WTC11 (cell line): ENCODE results near the gene RHBDL1. TPM values are rescaled to one million over a fixed set of nuclear protein-coding genes. Genes with fewer than 3 reads are reported as not detected.
A peak's percentile ranks its signal among the peaks of the same experiment; 100 is the strongest.

ENCODE experiments used
- AFF4 ChIP-seq: sonication (generic); formaldehyde crosslinking; IDR thresholded peaks from 2 replicates; pipeline ENCODE4 v1.8.1; 2023; ENCODE audit warnings: mild to moderate bottlenecking, missing genetic modification reagents, borderline replicate concordance
- AR ChIP-seq: fragments of 250-450 bp; sonication (Bioruptor Pico); IDR thresholded peaks from 2 replicates; pipeline ENCODE4 v1.9.0; 2021; ENCODE audit warnings: mild to moderate bottlenecking
- ATF1 ChIP-seq: sonication (generic); formaldehyde crosslinking; IDR thresholded peaks from 2 replicates; pipeline ENCODE4 v1.8.1; 2023; ENCODE audit warnings: mild to moderate bottlenecking, moderate library complexity, missing genetic modification reagents
- ELF4 ChIP-seq: sonication (generic); formaldehyde crosslinking; IDR thresholded peaks from 2 replicates; pipeline ENCODE4 v1.8.1; 2022; ENCODE audit warnings: low read depth, mild to moderate bottlenecking, moderate library complexity, missing genetic modification reagents
- EMX1 ChIP-seq: fragments of 250-450 bp; sonication (Bioruptor Pico); IDR thresholded peaks from 2 replicates; pipeline ENCODE4 v1.8.0; 2021; ENCODE audit warnings: mild to moderate bottlenecking
- FOXJ3 ChIP-seq: sonication (generic); formaldehyde crosslinking; IDR thresholded peaks from 2 replicates; pipeline ENCODE4 v1.9.0; 2021; ENCODE audit warnings: missing genetic modification reagents, mild to moderate bottlenecking, borderline replicate concordance
- HMGXB4 ChIP-seq: sonication (generic); formaldehyde crosslinking; IDR thresholded peaks from 2 replicates; pipeline ENCODE4 v1.8.1; 2023; ENCODE audit warnings: mild to moderate bottlenecking, moderate library complexity, missing genetic modification reagents
- MAX ChIP-seq: sonication (generic); formaldehyde crosslinking; IDR thresholded peaks from 2 replicates; pipeline ENCODE4 v1.8.0; 2022; ENCODE audit warnings: mild to moderate bottlenecking, missing genetic modification reagents
- MLX ChIP-seq: sonication (generic); formaldehyde crosslinking; IDR thresholded peaks from 2 replicates; pipeline ENCODE4 v1.8.1; 2023; ENCODE audit warnings: mild to moderate bottlenecking, missing genetic modification reagents, moderate library complexity
- MXD4 ChIP-seq: fragments of 250-450 bp; sonication (Bioruptor Pico); IDR thresholded peaks from 2 replicates; pipeline ENCODE4 v1.8.0; 2021; ENCODE audit warnings: mild to moderate bottlenecking, moderate library complexity, borderline replicate concordance
- MYBL2 ChIP-seq: sonication (generic); formaldehyde crosslinking; IDR thresholded peaks from 2 replicates; pipeline ENCODE4 v1.8.1; 2023; ENCODE audit warnings: mild to moderate bottlenecking, moderate library complexity, missing genetic modification reagents
- NFATC4 ChIP-seq: fragments of 250-450 bp; sonication (Bioruptor Pico); IDR thresholded peaks from 2 replicates; pipeline ENCODE4 v1.9.0; 2021; ENCODE audit warnings: mild to moderate bottlenecking
- NFE2L1 ChIP-seq: sonication (generic); formaldehyde crosslinking; IDR thresholded peaks from 2 replicates; pipeline ENCODE4 v1.8.1; 2023; ENCODE audit warnings: missing genetic modification reagents
- PRRX2 ChIP-seq: fragments of 250-450 bp; sonication (Bioruptor Pico); IDR thresholded peaks from 2 replicates; pipeline ENCODE4 v1.8.0; 2021; ENCODE audit warnings: mild to moderate bottlenecking
- RORB ChIP-seq: fragments of 250-450 bp; sonication (Bioruptor Pico); IDR thresholded peaks from 2 replicates; pipeline ENCODE4 v1.9.0; 2021; ENCODE audit warnings: mild to moderate bottlenecking
- SOX15 ChIP-seq: fragments of 250-450 bp; sonication (Bioruptor Pico); IDR thresholded peaks from 2 replicates; pipeline ENCODE4 v1.9.0; 2021; ENCODE audit warnings: mild to moderate bottlenecking
- TP53 ChIP-seq: sonication (generic); formaldehyde crosslinking; IDR thresholded peaks from 2 replicates; pipeline ENCODE4 v1.8.1; 2023; ENCODE audit warnings: mild to moderate bottlenecking, missing genetic modification reagents
- USF1 ChIP-seq: sonication (generic); formaldehyde crosslinking; IDR thresholded peaks from 2 replicates; pipeline ENCODE4 v1.8.0; 2022; ENCODE audit warnings: mild to moderate bottlenecking, missing genetic modification reagents
- USF2 ChIP-seq: sonication (generic); formaldehyde crosslinking; IDR thresholded peaks from 2 replicates; pipeline ENCODE4 v1.8.1; 2023; ENCODE audit warnings: mild to moderate bottlenecking, missing genetic modification reagents, moderate library complexity
- ZBTB43 ChIP-seq: sonication (generic); formaldehyde crosslinking; IDR thresholded peaks from 2 replicates; pipeline ENCODE4 v1.8.1; 2023; ENCODE audit warnings: mild to moderate bottlenecking, missing genetic modification reagents
- ZNF317 ChIP-seq: sonication (generic); formaldehyde crosslinking; IDR thresholded peaks from 2 replicates; pipeline ENCODE4 v1.8.1; 2023; ENCODE audit warnings: low read depth, mild to moderate bottlenecking, moderate library complexity, missing genetic modification reagents, borderline replicate concordance
- ZNF416 ChIP-seq: fragments of 250-450 bp; sonication (Bioruptor Pico); IDR thresholded peaks from 2 replicates; pipeline ENCODE4 v1.9.0; 2021; ENCODE audit warnings: mild to moderate bottlenecking, inconsistent platforms
- ZNF423 ChIP-seq: fragments of 250-450 bp; sonication (Bioruptor Pico); IDR thresholded peaks from 2 replicates; pipeline ENCODE4 v2.1.2; 2022; ENCODE audit warnings: mild to moderate bottlenecking, moderate library complexity
- ZNF425 ChIP-seq: fragments of 250-450 bp; sonication (Bioruptor Pico); conservative IDR thresholded peaks from 2 replicates; pipeline ENCODE4 v1.9.0; 2021; ENCODE audit warnings: mild to moderate bottlenecking
- total RNA-seq: library from RNA; stranded (reverse); gene quantifications from 3 replicates; pipeline ENCODE4 v1.2.3, GENCODE V29; 2021

RHBDL1 gene
- total RNA-seq, 1 experiment from 2014 or later: 8.2 TPM

GRCh38 chr16:636206-637080, 39.0 kb upstream of the RHBDL1 start, which contains the start of gene METTL26 (continued):
- TF ChIP-seq USF2 (CRISPR knock-in tag) (peak; percentile 35; the same call in 1 of the 2 replicates), MLX (CRISPR knock-in tag) (no peak), EMX1 (CRISPR knock-in tag) (no peak), NFATC4 (CRISPR knock-in tag) (no peak), NFE2L1 (CRISPR knock-in tag) (no peak; the same call in 1 of the 2 replicates), SOX15 (CRISPR knock-in tag) (no peak), ZBTB43 (no peak), MXD4 (CRISPR knock-in tag) (no peak), MYBL2 (CRISPR knock-in tag) (no peak), ZNF425 (CRISPR knock-in tag) (no peak), ZNF317 (CRISPR knock-in tag) (peak; percentile 34; the same call in 1 of the 2 replicates), ZNF416 (CRISPR knock-in tag) (no peak), ATF1 (0 out of 2 replicates have a peak, but pooled peaks have one; percentile 57), USF1 (0 out of 2 replicates have a peak, but pooled peaks have one; percentile 50), AFF4 (CRISPR knock-in tag) (no peak; the same call in 1 of the 2 replicates), HMGXB4 (CRISPR knock-in tag) (peak; percentile 63), RORB (CRISPR knock-in tag) (no peak), ELF4 (CRISPR knock-in tag) (no peak), AR (no peak), ZNF423 (CRISPR knock-in tag) (no peak), FOXJ3 (CRISPR knock-in tag) (no peak), PRRX2 (CRISPR knock-in tag) (no peak), TP53 (CRISPR knock-in tag) (no peak; the same call in 1 of the 2 replicates), MAX (CRISPR knock-in tag) (peak; percentile 74; the same call in 1 of the 2 replicates)
